ENCODE data around the gene SHFL.

SHFL gene

GRCh38 chr19:10088949-10089554 lies 2.9 kb downstream of the SHFL start:
- no peak for DNase-seq

GRCh38 chr19:10089801-10090375 lies 3.8 kb downstream of the SHFL start:
- no peak for DNase-seq

- DNase-seq: no peak
Observed at GRCh38 chr19:10091370-10091687, 5.2 kb downstream of the SHFL start.

GRCh38 chr19:10091895-10092641 lies 6.0 kb downstream of the SHFL start:
- no peak for DNase-seq

- no peak for DNase-seq
Observed at GRCh38 chr19:10092648-10093294, 6.7 kb downstream of the SHFL start.

- DNase-seq: no peak
Observed at GRCh38 chr19:10093295-10094186, 7.4 kb downstream of the SHFL start.

- DNase-seq: no peak
Observed at GRCh38 chr19:10095622-10095947, 9.5 kb downstream of the SHFL start.

- peak; percentile 97 for DNase-seq
Observed at GRCh38 chr19:10095948-10096614, 10.0 kb downstream of the SHFL start.

- no peak for DNase-seq
Observed at GRCh38 chr19:10096615-10096963, 10.5 kb downstream of the SHFL start.

- no peak for DNase-seq
Observed at GRCh38 chr19:10100163-10100785, 14.2 kb downstream of the SHFL start.

- no peak for DNase-seq
Observed at GRCh38 chr19:10102787-10103236, 16.7 kb downstream of the SHFL start.

- no peak for DNase-seq
Observed at GRCh38 chr19:10104130-10104513, 18.0 kb downstream of the SHFL start.

- peak; percentile 84 for DNase-seq
Observed at GRCh38 chr19:10104665-10105508, 18.8 kb downstream of the SHFL start.

- DNase-seq: no peak
Observed at GRCh38 chr19:10105509-10106099, 19.5 kb downstream of the SHFL start.

GRCh38 chr19:10106100-10106936 lies 20.2 kb downstream of the SHFL start, which contains the start of gene PPAN:
Gene PPAN, plus strand, starts transcription at chr19:10106362. Its CDS starts 33 bp downstream, at chr19:10106395.
- DNase-seq: peak; percentile 97

- DNase-seq: no peak
Observed at GRCh38 chr19:10107254-10107653, 21.1 kb downstream of the SHFL start.

GRCh38 chr19:10107817-10108367 lies 21.8 kb downstream of the SHFL start:
- DNase-seq: no peak

- no peak for DNase-seq
Observed at GRCh38 chr19:10109528-10109927, 23.4 kb downstream of the SHFL start.

Data from activated CD8-positive, alpha-beta memory T cell treated with anti-CD3 and anti-CD28 coated beads, Interleukin-2, amount 50 U/mL, for 48 hours (primary cell).